ENCODE data around the gene SLK. TPM values are rescaled to one million over a fixed set of nuclear protein-coding genes. Genes with fewer than 3 reads are reported as not detected.
A peak's percentile ranks its signal among the peaks of the same experiment; 100 is the strongest.

The SLK gene
- total and polyA plus RNA-seq, 2 of the 4 experiments (the other 2 are of a cell fraction): 8.1 to 21.5 TPM

DNA sequence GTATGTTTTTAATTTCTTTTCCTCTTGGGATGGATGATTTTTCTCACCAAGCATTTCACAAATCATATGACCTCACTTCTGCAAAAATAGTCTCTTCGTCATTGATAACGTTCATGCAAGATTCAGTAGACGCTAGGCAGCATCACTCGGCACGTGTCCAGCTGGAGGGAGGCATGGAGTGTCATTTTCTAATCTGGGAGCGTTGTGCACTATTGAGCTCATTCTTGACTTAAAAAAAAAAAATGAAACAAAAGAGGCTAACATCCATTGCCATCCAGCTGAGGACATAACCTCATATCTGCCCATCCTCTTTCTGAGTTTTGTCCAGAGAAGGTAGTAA lies 62.6 kb downstream of the SLK start:
- no peak overlapping the region for H2BK5ac ChIP-seq (ENCODE audit: low read depth, low read length, poor library complexity, severe bottlenecking)
- no peak overlapping the region for H3K56ac ChIP-seq (ENCODE audit: extremely low read depth, insufficient read depth, low read length)
- no peak overlapping the region for H2AFZ ChIP-seq (replicated peaks; ENCODE audit: low read length, poor library complexity)
- ATAC-seq (ENCODE audit: low read depth) (no peak), DNase-seq (peak; percentile 63)
- CTCF ChIA-PET: interaction anchor here (0.9 to 1.8 kb wide), 3 partner anchors 15 to 141 kb away, joined by 4 to 5 read pairs (median 5); partner anchors contain the start of gene SFR1
- peaks cover 5% of the 10 kb centered on the region; the same call in 1 of the 2 replicates for H3K9me1 ChIP-seq (ENCODE audit: insufficient read depth, low read length)
- H3K4me3 ChIP-seq (ENCODE audit: insufficient read depth, low read depth, low read length): no peak overlapping the region
- no peak overlapping the region for H3K27ac ChIP-seq (ENCODE audit: insufficient read depth, low read length)
- H4K5ac ChIP-seq (ENCODE audit: low read depth, low read length): no peak overlapping the region
- dilution Hi-C loops (cut with HindIII; ENCODE audit: low sequenced_read_pairs, unreplicated experiment) (no loop called here), intact Hi-C loops (cut with micrococcal nuclease) (loop anchor here (5.0 kb wide), 1 partner anchor 142 kb away; no protein-coding TSS in a partner anchor), in situ Hi-C loops (cut with MboI; ENCODE audit: low sequenced_read_pairs) (no loop called here)
- no peak overlapping the region for H3K4ac ChIP-seq (ENCODE audit: low read depth, low read length)
- H4K20me1 ChIP-seq (ENCODE audit: insufficient read depth, low read length): no peaks in the 10 kb centered on the region
- H2BK20ac ChIP-seq (ENCODE audit: low read depth, low read length): no peak overlapping the region
- H3K9ac ChIP-seq (ENCODE audit: low read depth, low read length): no peak overlapping the region
- no peak overlapping the region for H3K4me2 ChIP-seq (ENCODE audit: low read depth, low read length)
- H3K79me1 ChIP-seq (ENCODE audit: low read depth in 1 of 2, low read length in 2 of 2): peaks cover 0 to 3% of the 10 kb centered on the region in 2 experiments; a peak in 1 of 4 replicates
- H4K91ac ChIP-seq (ENCODE audit: insufficient read depth, low read depth, low read length): no peak overlapping the region
- no peak overlapping the region for H2AK9ac ChIP-seq (replicated peaks; ENCODE audit: low read depth, low read length, poor library complexity)
- H3K27me3 ChIP-seq (ENCODE audit: control insufficient read depth, insufficient read depth, low read length): no peaks in the 10 kb centered on the region
- no peak overlapping the region for H3K18ac ChIP-seq (ENCODE audit: low read depth, low read length)
- H4K8ac ChIP-seq (ENCODE audit: low read depth in 2 of 2, low read length in 2 of 2): no peak overlapping the region
- no peak overlapping the region for H2BK15ac ChIP-seq (ENCODE audit: low read depth, low read length)
- TF ChIP-seq, protein P1, sequence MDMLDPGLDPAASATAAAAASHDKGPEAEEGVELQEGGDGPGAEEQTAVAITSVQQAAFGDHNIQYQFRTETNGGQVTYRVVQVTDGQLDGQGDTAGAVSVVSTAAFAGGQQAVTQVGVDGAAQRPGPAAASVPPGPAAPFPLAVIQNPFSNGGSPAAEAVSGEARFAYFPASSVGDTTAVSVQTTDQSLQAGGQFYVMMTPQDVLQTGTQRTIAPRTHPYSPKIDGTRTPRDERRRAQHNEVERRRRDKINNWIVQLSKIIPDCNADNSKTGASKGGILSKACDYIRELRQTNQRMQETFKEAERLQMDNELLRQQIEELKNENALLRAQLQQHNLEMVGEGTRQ (IDR thresholded peaks at IDR 0.05; ENCODE audit: low read depth, low read length): no peak
- TF ChIP-seq POLR2A (IDR thresholded peaks at IDR 0.05; ENCODE audit: low read depth, low read length) (no peak), NFE2L2 (IDR thresholded peaks at IDR 0.05; ENCODE audit: low read depth, low read length) (no peak), MAFK (IDR thresholded peaks at IDR 0.05; ENCODE audit: low read depth, low read length) (no peak), RCOR1 (IDR thresholded peaks at IDR 0.05; ENCODE audit: insufficient replicate concordance, low read length) (no peak), MAZ (IDR thresholded peaks at IDR 0.05; ENCODE audit: borderline replicate concordance, low read depth, low read length) (no peak), CEBPB (IDR thresholded peaks at IDR 0.05; ENCODE audit: low read depth, low read length) (no peak), SMC3 (IDR thresholded peaks at IDR 0.05; ENCODE audit: low read depth, low read length) (no peak), BHLHE40 (IDR thresholded peaks at IDR 0.05; ENCODE audit: low read depth, low read length) (no peak), RFX5 (IDR thresholded peaks at IDR 0.05; ENCODE audit: low read depth, low read length) (no peak), MXI1 (IDR thresholded peaks at IDR 0.05; ENCODE audit: borderline replicate concordance, low read depth, low read length) (no peak), CHD1 (IDR thresholded peaks at IDR 0.05; ENCODE audit: low read depth, low read length) (no peak)
- TF ChIP-seq, protein P2, sequence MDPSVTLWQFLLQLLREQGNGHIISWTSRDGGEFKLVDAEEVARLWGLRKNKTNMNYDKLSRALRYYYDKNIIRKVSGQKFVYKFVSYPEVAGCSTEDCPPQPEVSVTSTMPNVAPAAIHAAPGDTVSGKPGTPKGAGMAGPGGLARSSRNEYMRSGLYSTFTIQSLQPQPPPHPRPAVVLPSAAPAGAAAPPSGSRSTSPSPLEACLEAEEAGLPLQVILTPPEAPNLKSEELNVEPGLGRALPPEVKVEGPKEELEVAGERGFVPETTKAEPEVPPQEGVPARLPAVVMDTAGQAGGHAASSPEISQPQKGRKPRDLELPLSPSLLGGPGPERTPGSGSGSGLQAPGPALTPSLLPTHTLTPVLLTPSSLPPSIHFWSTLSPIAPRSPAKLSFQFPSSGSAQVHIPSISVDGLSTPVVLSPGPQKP (IDR thresholded peaks at IDR 0.05; ENCODE audit: borderline replicate concordance, low read depth, low read length): no peak
- TF ChIP-seq, protein P3, sequence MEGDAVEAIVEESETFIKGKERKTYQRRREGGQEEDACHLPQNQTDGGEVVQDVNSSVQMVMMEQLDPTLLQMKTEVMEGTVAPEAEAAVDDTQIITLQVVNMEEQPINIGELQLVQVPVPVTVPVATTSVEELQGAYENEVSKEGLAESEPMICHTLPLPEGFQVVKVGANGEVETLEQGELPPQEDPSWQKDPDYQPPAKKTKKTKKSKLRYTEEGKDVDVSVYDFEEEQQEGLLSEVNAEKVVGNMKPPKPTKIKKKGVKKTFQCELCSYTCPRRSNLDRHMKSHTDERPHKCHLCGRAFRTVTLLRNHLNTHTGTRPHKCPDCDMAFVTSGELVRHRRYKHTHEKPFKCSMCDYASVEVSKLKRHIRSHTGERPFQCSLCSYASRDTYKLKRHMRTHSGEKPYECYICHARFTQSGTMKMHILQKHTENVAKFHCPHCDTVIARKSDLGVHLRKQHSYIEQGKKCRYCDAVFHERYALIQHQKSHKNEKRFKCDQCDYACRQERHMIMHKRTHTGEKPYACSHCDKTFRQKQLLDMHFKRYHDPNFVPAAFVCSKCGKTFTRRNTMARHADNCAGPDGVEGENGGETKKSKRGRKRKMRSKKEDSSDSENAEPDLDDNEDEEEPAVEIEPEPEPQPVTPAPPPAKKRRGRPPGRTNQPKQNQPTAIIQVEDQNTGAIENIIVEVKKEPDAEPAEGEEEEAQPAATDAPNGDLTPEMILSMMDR (conservative IDR thresholded peaks at IDR 0.05; ENCODE audit: low read depth, low read length): no peak
- peaks cover 18% of the 10 kb centered on the region for H3K36me3 ChIP-seq (ENCODE audit: control insufficient read depth, insufficient read depth, low read length)
- no peak overlapping the region for H2AK5ac ChIP-seq (ENCODE audit: low read depth, low read length)
- no peak overlapping the region for H2BK120ac ChIP-seq (ENCODE audit: low read depth, low read length)
- no peaks in the 10 kb centered on the region for H3K9me3 ChIP-seq (ENCODE audit: control insufficient read depth, insufficient read depth, low read length)
- no CpG with 5 or more reads among the region's 6 CpGs for WGBS, 2 experiments (ENCODE audit: extremely low coverage in 2 of 2, insufficient read length in 1 of 2)
- no peaks in the 10 kb centered on the region for H3K4me1 ChIP-seq (ENCODE audit: control insufficient read depth, insufficient read depth, low read length)
- no peak overlapping the region for H3K23ac ChIP-seq (ENCODE audit: low read depth, low read length)
- POLR2A ChIA-PET (ENCODE audit: unreplicated experiment): interaction anchor here (0.6 kb wide), 1 partner anchor 72 kb away, joined by 5 read pairs; no protein-coding TSS in a partner anchor
- no peak overlapping the region for H3K14ac ChIP-seq (replicated peaks; ENCODE audit: low read depth, low read length)
- no TSS peak for BruUV-seq (replicated peaks)

Data from IMR-90 (cell line).